Measurements from ENCODE around the gene LEO1. TPM values are rescaled to one million over a fixed set of nuclear protein-coding genes. Genes with fewer than 3 reads are reported as not detected.

LEO1 gene
- total and polyA plus RNA-seq, 2 of the 13 experiments (the other 11 are each of a cell fraction or from before 2014, with no cell fraction given), result 17.0 to 60.3 TPM

DNA sequence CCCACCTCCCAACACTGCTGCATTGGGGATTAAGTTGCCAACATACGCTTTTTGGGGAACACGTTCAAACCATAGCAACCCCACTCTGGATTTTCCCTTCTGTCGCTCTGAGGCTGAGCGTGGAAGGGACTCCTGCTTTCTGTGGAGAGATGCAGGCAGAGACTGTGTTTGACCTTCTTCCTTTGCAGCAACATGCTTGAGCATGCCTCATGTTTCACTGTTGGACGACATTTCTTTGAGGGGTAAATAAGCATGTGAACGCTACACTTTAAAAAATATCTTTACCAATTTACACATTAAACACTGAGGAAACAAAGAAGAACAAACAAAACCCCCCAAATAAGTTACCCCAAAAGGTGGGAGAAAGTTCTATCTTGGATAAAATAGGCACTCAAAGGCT lies 33.2 kb upstream of the LEO1 start:
- FAIRE-seq (no peak), DNase-seq (ENCODE audit: low spot score) (no peak), ATAC-seq (no peak)
- CTCF ChIA-PET (ENCODE audit: low intra/inter-chr PET ratio, low total read pairs), result no interaction called here
- no peaks in the 10 kb centered on the region for H3K79me2 ChIP-seq (ENCODE audit: insufficient read depth, low read length)
- 97% methylated on average over 6 of the region's 6 CpGs for WGBS (ENCODE audit: low lambda C conversion rate)
- BruUV-seq (replicated peaks), result no TSS peak
- no peak overlapping the region for H3K9ac ChIP-seq (ENCODE audit: insufficient read depth, low read depth, low read length)
- in situ Hi-C loops (cut with HindIII; ENCODE audit: extremely low pct_ligation_motif_present, low pct_unique_long_range_greater_than_20kb) (no loop called here), intact Hi-C loops (cut with micrococcal nuclease; ENCODE audit: unreplicated experiment) (no loop called here)
- TF ChIP-seq KDM1A (CRISPR knock-in tag; IDR thresholded peaks at IDR 0.05), result no peak
- TF ChIP-seq KAT7 (CRISPR knock-in tag; IDR thresholded peaks at IDR 0.05; ENCODE audit: borderline replicate concordance), result no peak
- TF ChIP-seq RARA (CRISPR knock-in tag; IDR thresholded peaks at IDR 0.05), result no peak
- no peak for TF ChIP-seq NFYB (CRISPR knock-in tag; IDR thresholded peaks at IDR 0.05)
- TF ChIP-seq FOXP1 (IDR thresholded peaks at IDR 0.05), result no peak
- TF ChIP-seq FOXP1 (CRISPR knock-in tag; IDR thresholded peaks at IDR 0.05), result no peak
- TF ChIP-seq NRL (CRISPR knock-in tag; IDR thresholded peaks at IDR 0.05; ENCODE audit: borderline replicate concordance), result no peak
- TF ChIP-seq CHD2 (IDR thresholded peaks at IDR 0.05; ENCODE audit: low read depth, low read length), result no peak
- no peak for TF ChIP-seq ZSCAN20 (CRISPR knock-in tag; IDR thresholded peaks at IDR 0.05; ENCODE audit: borderline replicate concordance)
- no peak for TF ChIP-seq HNRNPK (IDR thresholded peaks at IDR 0.05; ENCODE audit: low read depth, low read length, poor library complexity, severe bottlenecking)
- no peak for TF ChIP-seq KDM5B (CRISPR knock-in tag; IDR thresholded peaks at IDR 0.05; ENCODE audit: borderline replicate concordance)
- no peak for TF ChIP-seq MBD4 (IDR thresholded peaks at IDR 0.05; ENCODE audit: borderline replicate concordance, low read length)
- no peak for TF ChIP-seq ATRX (CRISPR knock-in tag; IDR thresholded peaks at IDR 0.05; ENCODE audit: borderline replicate concordance)
- TF ChIP-seq ELF1 (CRISPR knock-in tag; IDR thresholded peaks at IDR 0.05), result no peak
- TF ChIP-seq, protein P1, sequence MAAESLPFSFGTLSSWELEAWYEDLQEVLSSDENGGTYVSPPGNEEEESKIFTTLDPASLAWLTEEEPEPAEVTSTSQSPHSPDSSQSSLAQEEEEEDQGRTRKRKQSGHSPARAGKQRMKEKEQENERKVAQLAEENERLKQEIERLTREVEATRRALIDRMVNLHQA (CRISPR knock-in tag; IDR thresholded peaks at IDR 0.05), result no peak
- TF ChIP-seq ZNF326 (CRISPR knock-in tag; IDR thresholded peaks at IDR 0.05; ENCODE audit: borderline replicate concordance), result no peak
- TF ChIP-seq ZNF12 (CRISPR knock-in tag; IDR thresholded peaks at IDR 0.05), result no peak
- no peaks in the 10 kb centered on the region for H3K9me3 ChIP-seq (ENCODE audit: low read length)
- POLR2A ChIA-PET, result no interaction called here
- no peaks in the 10 kb centered on the region for H4K20me1 ChIP-seq (ENCODE audit: insufficient read depth, low read length)
- H3K4me2 ChIP-seq (ENCODE audit: low read depth, low read length), result no peak overlapping the region
- H2AFZ ChIP-seq (ENCODE audit: low read length), result no peak overlapping the region
- H3K4me1 ChIP-seq (ENCODE audit: insufficient read depth, low read length), result peaks cover 48% of the 10 kb centered on the region
- no peak overlapping the region for H3K4me3 ChIP-seq (replicated peaks in 1 of 3; ENCODE audit: insufficient read depth in 1 of 3, low read depth in 2 of 3, low read length in 3 of 3)
- no peak overlapping the region for H3K27ac ChIP-seq (ENCODE audit: extremely low read length, insufficient read depth, low read length)
- H3K27me3 ChIP-seq (ENCODE audit: control insufficient read depth in 1 of 2, insufficient read depth in 2 of 2, low read length in 2 of 2), result no peaks in the 10 kb centered on the region
- H3K36me3 ChIP-seq (replicated peaks in 1 of 2; ENCODE audit: control insufficient read depth in 1 of 2, insufficient read depth in 2 of 2, low read length in 2 of 2), result no peaks in the 10 kb centered on the region

Measured in HepG2 (cell line).